GM21528 (cell line): ENCODE results near the gene CENPP.

Experiments
- ATAC-seq: cut with Tn5 transposase; IDR thresholded peaks from one replicate; pipeline ENCODE4 v1.9.1; 2021; ENCODE audit warnings: mild to moderate bottlenecking, moderate library complexity; ENCODE audit not compliant: unreplicated experiment, low FRiP score

The CENPP gene

DNA sequence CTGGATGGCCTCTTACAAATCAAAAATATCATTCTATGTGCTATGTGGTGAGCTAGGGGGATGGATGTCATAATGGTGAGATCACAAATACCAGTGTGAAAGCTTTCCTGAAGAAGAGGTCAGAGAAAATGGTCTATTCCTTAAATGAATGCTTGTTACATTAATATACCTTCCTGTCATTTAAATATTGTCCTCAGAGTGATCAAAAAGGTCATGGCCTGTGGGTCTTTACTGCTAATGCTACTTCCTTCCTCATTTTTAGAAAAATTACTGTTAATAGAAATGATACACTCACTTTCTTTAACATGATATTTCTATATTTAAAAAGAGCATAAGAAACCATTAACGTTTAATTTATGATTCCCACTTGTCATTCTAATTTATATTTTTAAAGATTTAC lies 88.8 kb downstream of the CENPP start:
- no peak for ATAC-seq

DNA sequence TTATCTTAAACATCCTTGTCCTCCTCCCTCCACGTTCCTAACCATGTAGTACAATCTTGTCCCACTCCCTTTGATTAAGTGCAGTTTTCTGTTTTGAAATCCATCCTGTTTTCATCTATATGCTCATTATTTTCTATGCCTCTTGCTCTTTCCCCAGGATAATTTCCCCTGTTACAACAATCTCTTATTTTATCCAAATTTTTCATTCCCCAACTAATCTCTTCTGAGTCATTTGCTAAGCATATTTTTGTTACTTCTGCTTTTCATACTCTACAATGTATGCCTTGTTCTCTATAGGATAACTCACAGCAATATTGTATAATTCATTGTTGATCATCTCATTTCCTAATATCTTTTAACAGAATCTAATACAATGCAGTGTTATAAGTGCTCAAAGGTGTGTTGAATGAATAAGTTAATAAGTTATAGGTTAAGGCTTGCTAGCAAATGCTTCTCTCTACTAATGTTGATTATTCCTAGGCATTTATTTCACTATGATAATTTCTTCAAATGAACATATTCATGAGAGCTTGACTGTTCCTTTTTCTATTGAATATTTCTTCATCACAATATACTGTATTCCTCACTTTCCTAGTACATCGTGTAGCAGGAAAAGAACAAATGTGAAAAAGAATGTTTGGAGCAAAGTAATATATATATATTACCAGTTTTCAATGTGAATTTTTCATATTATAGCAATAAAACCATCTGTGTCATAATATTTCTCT lies 97.0 kb downstream of the CENPP start:
- no peak for ATAC-seq

DNA sequence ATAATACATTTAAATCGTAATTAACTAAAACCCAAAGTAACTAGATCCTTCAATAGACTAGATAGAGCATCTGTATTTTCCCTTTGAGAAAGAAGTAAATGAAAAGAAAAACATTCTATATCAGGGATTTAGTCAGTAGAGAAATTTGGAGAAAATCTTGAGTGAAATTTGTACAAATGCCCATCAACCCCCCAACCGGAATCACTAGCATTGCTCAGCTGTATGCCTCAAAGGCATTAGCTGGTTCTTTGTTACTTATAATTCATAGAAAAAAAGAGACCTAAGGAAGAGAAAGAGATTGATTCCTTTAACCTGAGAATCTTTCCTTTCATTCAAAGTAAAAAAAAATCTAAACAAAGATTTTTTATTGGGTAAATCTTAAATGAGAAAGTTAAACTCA lies 97.9 kb downstream of the CENPP start:
- no peak for ATAC-seq

DNA sequence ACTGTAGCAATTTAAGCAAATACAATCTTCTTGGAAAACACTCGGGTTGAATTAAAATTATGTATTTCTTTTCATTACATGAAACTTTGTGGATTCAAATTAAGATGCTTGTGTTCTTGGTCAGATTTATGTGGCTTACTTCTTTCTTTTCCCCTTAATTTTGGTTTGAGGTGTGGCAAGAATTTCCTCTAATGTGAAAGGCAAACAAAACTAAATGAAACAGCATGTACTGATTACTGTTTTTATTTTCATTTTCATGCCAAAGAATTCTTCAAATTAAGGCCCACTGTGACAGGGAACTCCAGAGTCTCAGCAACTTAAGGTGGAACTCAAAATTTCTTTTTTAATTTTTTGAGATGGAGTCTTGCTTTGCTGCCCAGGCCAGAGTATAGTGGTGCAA lies 98.6 kb downstream of the CENPP start, which contains the start of gene OMD:
OMD (minus strand) TSS at position 132 of the 400 bp plus-strand sequence. CDS start 6,913 bp downstream, outside the sequence.
- ATAC-seq, result no peak

DNA sequence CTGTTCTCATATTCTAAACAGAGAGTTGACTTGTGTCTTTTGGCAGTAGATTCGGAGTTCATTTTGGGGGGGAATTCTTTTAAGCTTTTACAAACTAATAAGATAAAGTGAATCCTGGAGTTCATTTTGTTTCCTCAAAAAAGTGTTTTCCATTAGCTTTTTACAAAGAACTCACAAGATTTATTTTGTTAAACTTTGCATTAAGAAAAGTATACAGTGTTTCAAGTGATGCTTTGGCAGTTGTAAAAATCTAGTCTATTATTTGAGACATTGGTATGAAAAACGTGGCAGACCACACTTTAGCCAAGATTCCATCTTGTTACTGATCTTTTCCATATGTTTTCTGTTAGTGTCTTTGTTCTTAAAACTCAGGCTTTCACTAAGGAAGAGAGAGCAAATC lies 99.7 kb downstream of the CENPP start:
- ATAC-seq, result no peak

DNA sequence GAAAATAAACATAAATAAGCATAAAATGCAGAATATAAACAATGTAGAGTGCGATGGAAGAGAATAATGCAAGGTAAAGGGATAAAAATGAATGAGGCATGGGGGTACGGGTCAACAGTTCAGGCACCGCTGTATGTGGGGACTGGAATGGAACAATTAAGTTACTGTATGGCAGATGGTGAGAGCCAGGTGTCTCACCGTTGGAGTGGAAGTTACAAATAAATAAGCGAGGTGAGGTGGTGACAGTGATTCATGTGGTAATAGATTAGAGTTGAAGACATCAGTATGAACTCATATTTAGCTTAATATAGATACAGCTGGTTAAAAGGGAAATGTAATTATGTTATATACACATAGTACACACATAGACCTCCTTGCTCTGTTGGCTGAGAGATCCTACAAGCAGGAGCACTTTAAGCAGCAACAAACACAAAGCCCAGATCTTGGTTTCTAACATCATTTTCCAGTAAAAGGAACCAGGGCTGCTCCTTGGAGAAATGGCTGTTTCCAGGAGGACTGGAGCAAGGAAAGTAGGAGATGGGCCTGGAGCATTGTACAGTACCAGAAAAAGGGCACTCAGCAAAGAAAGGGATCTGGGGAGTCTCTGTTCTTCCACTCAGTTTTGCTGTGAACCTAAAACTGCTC lies 100.9 kb downstream of the CENPP start:
- no peak for ATAC-seq

DNA sequence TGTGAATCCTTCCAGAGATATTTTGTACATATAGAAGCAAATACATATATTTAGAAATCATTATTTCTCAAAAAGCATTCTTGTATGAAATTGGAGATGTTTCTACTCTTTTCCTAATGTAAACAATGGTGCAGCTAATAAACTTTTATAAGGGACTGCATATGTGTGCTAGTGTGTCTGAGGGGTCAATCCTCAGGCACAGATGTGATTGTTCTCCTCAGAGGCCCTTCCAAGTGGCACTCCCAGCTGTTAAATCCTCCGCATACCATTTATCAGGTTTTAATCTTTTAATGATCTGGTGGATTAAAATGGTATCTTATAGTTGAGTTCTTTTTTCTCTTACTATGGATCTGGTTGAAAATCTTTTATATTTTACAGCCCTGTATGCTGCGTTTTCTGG lies 104.1 kb downstream of the CENPP start:
- no peak for ATAC-seq

DNA sequence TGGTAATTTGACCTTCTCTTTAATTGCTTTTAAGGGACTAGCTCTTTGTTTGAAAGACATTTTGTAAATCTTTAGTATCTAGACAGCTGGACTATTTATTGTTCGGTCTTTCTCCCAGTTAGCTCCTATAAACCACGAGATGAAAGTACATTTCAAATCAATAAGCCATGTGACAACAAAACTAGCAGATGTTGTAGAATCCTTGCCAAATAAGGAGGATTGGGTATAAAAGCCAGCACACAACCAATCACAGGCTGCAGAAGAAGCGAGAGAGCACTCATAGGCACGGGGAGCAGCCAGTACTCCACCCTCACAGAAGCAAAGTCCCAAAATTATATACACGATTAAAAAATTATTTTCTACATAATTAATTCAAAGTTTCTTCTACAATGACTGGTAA lies 106.6 kb downstream of the CENPP start:
- no peak for ATAC-seq

DNA sequence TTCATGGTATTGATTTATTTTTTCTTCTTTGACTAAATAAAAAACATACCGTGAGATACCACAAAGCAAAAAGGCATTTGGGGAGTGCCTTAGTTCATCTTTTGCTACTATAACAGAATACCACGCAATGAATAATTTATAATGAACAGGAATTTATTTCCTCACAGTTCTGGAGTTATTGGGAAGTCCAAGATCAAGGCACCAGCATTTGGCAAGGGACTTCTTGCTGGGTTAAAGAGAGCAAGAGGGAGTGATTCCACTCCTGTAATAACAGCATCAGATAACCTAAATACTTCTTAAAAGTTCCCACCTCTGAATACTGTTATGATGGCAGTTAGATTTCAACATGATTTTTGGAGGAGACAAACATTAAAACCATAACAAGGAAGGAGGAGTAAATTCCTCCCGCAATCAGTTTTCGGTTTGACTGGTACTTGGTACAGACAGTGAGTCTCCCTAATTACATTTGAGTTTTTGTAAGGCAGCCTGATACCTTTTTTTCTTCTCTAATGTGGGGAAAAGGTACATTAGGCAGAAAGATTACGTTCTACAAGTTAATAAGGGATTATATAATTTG lies 107.3 kb downstream of the CENPP start:
- no peak for ATAC-seq

DNA sequence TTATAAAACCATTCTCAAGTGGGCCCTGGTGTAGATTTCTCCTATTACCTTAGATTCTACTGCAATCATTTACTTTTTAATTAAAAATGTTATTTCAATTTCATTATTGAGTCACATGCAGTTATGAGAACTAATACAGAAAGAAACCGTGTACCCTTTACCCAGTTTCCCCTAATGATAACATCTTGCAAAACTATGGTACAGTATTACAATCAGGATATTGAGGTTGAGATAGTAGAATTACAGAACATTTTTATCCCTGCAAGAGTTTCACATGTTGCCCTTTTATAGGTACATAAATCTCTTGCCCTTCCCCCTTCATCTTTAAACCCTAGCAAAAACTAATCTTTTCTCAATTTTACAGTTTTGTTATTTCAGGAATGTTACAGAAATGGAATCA lies 109.5 kb downstream of the CENPP start:
- no peak for ATAC-seq

DNA sequence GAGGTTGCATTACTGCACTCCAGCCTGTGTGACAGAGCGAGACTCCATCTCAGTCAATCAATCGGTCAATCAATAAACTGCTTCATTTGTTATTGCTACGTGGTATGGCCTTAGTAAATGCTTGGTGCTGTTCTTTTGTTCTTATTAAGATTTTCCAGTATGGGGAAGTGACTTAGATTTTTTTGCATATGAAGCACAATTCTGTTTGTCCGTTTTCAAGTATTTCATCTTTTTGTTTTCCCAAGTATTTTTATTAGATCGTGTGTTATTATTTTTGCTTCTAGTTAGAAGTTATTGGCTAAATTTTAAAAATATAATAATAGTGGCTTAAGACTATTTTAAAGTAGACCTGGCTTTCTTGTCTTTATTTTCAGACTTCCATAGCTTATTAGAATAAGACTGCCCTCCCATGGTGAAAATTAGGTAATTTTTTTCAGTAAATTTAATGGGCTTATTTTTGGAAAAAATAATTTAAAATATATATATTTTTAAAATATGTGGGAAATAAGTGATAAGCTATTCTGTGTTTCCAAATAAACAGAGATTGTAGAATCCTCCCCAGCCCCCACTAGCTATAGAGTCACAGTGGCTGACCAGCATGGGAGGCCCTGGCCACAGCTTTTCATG lies 113.3 kb downstream of the CENPP start:
- no peak for ATAC-seq

DNA sequence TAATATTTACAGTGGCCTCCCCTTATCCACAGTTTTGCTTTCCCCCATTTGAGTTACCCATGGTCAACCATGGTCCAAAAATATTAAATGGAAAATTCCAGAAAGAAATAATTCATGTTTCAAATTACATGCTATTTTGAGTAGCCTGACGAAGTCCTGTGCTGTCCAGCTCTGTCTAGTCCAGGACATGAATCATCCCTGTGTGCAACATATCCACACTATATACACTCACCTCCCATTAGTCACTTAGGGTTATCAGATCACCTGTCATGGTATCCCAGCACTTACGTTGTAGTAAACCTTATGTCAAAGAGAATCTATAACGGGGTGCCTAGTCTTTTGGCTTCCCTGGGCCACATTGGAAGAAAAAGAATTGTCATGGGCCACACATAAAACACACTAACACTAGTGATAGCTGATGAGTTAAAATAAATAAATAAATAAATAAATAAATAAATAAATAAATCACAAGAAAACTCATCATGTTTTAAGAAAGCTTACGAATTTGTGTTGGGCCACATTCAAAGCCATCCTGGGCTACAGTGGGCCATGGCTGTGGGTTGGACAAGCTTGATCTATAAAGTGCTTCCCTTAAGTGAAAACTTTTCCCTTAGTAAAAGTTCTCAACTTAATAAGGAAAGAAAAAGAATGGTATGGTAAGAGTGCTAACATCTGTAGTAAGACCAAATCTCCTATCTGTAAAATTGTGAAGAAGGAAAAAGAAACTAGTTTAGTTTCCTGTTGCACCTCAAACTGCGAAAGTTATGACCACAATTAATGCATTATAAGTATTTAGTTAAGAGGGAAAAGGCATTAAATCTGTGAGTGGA lies 114.4 kb downstream of the CENPP start:
- no peak for ATAC-seq

DNA sequence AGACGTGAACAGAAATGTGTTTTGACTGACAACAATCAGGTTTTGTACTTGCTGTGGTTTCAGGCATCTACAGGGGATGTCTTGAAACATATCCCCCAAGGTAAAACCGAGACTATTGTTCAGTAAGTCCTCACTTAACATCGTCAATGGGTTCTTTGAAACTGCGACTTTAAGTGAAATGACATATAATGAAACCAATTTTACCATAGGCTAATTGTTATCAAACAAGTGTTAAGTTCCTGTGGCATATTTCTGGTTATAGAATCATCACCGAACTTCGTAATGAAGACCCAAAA lies 114.9 kb downstream of the CENPP start:
- ATAC-seq, result no peak

DNA sequence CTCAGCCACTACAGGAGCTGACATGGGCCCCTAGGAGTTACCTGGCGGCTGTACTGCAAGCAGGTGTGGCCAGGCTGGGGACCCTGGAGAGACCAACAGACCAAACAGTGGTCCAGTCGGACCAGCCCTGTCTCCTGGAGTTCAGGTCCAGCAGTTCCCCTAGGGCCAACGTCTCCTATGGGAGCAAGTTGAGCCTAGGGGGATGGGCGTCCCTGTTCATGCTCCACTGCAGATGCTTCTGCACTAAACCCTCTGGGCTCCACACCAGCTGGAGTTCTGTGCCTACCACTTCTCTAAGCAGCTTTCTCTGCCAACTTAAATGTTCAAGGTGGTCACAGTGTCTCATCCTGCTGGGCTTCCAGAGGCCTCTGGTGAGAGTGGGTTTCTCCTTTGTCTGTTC lies 119.1 kb downstream of the CENPP start:
- no peak for ATAC-seq

DNA sequence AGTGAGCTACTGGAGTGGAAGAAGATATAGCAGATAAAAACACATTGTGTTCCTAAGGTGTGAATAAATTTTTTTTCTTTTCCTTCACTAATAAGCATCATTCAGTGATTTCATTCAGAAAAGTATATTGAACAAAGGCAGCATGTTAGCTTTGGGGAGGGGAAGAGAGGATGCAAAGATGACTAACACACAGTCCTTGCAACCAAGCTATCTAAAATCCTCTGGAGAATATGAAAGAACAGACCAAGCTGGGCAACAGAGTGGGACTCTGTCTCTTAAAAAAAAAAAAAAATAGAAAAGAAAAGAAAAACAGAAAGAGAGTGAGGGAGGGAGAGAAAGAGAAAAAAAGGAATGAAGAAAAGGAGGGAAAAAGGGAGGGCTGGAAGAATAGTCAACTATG lies 120.8 kb downstream of the CENPP start:
- ATAC-seq, result no peak

DNA sequence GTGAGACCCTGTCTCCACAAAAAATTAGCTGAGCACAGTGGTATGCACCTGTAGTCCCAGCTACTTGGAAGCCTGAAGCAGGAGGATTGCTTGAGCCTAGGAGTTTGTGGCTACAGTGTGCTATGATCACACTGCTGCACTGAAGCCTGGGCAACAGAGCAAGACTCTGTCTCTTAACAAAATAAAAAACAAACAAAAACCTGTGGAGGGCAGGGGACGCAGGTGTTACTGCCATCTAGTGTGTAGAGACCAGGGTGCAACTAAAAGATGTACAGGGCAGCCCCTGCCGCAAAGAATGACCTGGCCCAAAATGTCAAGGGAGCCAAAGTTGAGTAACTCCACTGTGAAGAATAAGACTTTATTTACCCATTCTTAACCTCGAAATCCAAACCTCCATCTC lies 129.5 kb downstream of the CENPP start:
- no peak for ATAC-seq

DNA sequence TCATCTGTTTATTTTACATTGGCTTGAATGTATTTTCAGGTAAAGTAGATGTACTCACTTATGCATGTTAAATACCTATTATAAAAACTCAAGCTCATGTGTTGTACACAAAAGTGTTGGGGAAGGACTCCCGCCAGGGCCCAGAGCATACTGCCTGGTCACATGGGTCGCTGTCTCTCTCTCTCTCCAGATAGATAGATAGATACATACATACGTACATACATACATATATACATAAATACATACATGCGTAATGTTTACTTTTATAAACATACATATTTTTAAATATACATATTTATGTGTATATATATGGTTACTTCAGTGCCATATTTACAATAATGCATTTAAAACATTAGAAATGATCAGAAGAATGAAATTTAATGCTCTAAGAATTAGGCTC lies 131.8 kb downstream of the CENPP start:
- no peak for ATAC-seq

DNA sequence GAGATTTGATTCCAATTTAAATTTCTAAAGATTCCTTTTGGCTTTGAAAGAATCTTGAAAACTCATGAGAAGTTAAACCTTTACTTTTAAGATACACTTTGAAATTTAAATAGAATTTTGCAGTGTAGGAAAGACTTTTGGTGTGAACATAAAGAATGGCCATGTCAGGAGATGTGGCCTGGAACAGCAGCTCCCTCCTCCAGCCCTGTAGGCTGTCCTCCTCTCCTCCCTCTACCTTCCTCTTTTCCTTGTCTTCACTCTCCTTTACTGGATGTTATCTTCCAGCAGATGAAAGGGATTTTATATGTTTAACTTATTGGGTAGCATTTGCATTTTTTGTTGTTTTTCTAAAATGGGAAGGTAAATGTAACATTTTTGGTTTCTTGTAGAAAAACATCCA lies 137.6 kb downstream of the CENPP start:
- ATAC-seq, result no peak

DNA sequence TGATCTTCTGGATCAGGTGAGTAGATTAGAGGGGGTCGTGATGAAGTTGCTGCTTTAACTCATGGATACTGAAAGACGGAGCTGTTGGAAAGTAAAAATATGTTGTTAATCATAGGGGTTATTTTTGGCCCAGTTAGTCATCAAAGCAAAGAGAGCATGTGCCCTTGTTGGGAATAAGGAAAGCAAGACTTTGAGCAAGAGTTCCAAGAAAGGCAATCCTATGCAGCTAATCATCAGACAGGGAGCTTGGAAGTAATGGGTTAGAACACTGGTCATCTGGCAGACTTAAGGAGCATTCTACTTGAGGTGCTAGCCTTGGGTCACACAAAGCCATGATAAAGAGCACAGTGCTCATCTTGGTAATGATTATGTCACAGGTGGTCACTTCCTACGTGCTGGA lies 138.2 kb downstream of the CENPP start:
- ATAC-seq, result no peak

DNA sequence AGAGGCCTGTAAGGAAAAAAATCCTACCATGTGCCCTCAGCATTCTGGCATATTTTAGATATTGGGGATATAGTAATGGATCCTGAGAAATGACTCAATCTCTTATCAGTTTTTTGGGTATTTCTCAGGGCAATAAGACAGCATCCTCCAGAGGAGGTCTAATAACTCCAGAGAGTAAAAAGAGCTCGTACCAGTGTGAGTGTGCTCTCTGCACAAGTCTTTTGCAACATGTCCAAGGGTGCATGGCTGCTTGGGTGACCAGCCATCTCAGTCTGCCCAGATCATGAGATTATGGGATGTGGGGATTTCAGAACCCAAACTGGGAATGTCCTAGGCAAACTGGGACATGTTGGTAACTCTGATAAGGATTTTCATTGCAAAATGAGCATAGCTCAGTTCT lies 141.3 kb downstream of the CENPP start:
- ATAC-seq, result no peak

DNA sequence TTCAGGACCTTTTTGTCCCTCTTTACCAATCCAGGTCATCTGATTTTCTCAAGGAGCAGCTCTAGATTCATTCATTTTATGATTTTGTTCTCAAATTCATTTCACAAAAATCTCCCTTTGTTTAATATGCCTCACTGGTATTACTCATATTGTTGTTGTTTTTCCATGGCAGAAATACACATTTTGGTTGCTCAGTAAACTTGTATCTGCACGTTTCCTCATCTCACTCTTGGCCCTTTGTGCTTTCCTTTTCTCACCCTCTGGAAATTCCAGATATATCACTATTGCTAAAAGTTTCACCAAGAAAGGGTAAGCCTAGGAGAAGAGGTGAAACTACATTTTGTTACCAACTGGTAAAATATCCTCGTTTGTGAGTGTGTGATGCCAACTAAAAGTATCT lies 141.8 kb downstream of the CENPP start:
- ATAC-seq, result no peak
